ENCODE data around the gene SNX9.

- no peak for TF ChIP-seq POLR2A (IDR thresholded peaks at IDR 0.05; ENCODE audit: low read length)
- no peak for TF ChIP-seq GATA1 (IDR thresholded peaks at IDR 0.05; ENCODE audit: low read depth, low read length)
Observed at GRCh38 chr6:157954150-157955117, 131.4 kb downstream of the SNX9 start.
